Small intestine (tissue), 16 donors: ENCODE data around the gene PIEZO1. TPM values are rescaled to one million over a fixed set of nuclear protein-coding genes. Genes with fewer than 3 reads are reported as not detected.
A peak's percentile ranks its signal among the peaks of the same experiment; 100 is the strongest.

Experiments
- DNase-seq, 2 donors: peaks; one replicate each; pipeline versions ENCODE4 v3.0.0 to v3.0.0-alpha.2; 2013
- FAIRE-seq: peaks from 2 replicates; lab custom pipeline; 2012; peaks lifted over from hg19 to GRCh38; lab: Jason Lieb, UNC
- H3K27ac ChIP-seq, 3 donors: one replicate each; pipeline ENCODE4 v1.5.1; 2013; ENCODE audit warnings: low read length in 2 of 3, mild to moderate bottlenecking in 2 of 3, control low read depth in 1 of 3, inconsistent platforms in 1 of 3, low read depth in 1 of 3, moderate library complexity in 1 of 3
- H3K27me3 ChIP-seq, 3 donors: one replicate each; pipeline ENCODE4 v1.6.1; 2013; ENCODE audit warnings: low read length in 3 of 3, inconsistent platforms in 1 of 3; ENCODE audit not compliant: control insufficient read depth in 3 of 3, insufficient read depth in 3 of 3
- H3K36me3 ChIP-seq, 3 donors: one replicate each; pipeline ENCODE4 v1.6.1; 2013; ENCODE audit warnings: low read length in 3 of 3, inconsistent platforms in 1 of 3, low read depth in 1 of 3, mild to moderate bottlenecking in 1 of 3, moderate library complexity in 1 of 3; ENCODE audit not compliant: control insufficient read depth in 3 of 3, insufficient read depth in 2 of 3
- H3K4me1 ChIP-seq, 3 donors: one replicate each; pipeline ENCODE4 v1.6.1; 2013; ENCODE audit warnings: low read length in 2 of 3, inconsistent platforms in 1 of 3, low read depth in 1 of 3, mild to moderate bottlenecking in 1 of 3, moderate library complexity in 1 of 3; ENCODE audit not compliant: control insufficient read depth in 3 of 3, insufficient read depth in 2 of 3
- H3K4me3 ChIP-seq, 3 donors: one replicate each; pipeline ENCODE4 v1.5.1; 2013; ENCODE audit warnings: low read length in 3 of 3, control low read depth in 1 of 3, inconsistent platforms in 1 of 3, low read depth in 1 of 3, mild to moderate bottlenecking in 1 of 3, moderate library complexity in 1 of 3
- H3K9me3 ChIP-seq, 2 donors: one replicate each; pipeline ENCODE4 v1.6.1; 2013; ENCODE audit warnings: low read depth in 1 of 2, low read length in 1 of 2; ENCODE audit not compliant: control insufficient read depth in 2 of 2, insufficient read depth in 1 of 2
- WGBS, 3 donors: extraction: QIAGEN DNeasy Blood & Tissue Kit; methylation state at CpG; one replicate each; pipeline ENCODE4 v1.1.7; 2013; 5-methylcytosine and 5-hydroxymethylcytosine counted together
- long read RNA-seq, 10 donors: transcript quantifications; one replicate each; lab custom pipeline, GENCODE V29; 2026
- polyA plus RNA-seq, 4 donors: library from polyadenylated mRNA; stranded (reverse) in 3 of 4; unstranded in 1 of 4; fragments of 200-250 nt in 3 of 4; fragments of 120-200 nt in 1 of 4; gene quantifications; one replicate each; pipeline versions ENCODE4 v1.2.1 to v1.2.3, GENCODE V29; 2013
- donor health status: healthy with polysubstance abuse.
- donor health status: control.
- donor health status: control.
- donor health status: Bipolar disorder and iron deficiency.
- donor health status: healthy.

Gene PIEZO1
- 10 to 100 TPM; 22.8 to 95.0 (median 57.7) TPM for polyA plus RNA-seq
- long read RNA-seq, donor 1 = 0 reads
- long read RNA-seq, donor 2, full-length matches to known transcripts = 2 of 2 reads
- long read RNA-seq, donor 2, partial matches to known transcripts = 0 of 2 reads
- long read RNA-seq, donor 2, other reads (novel, unspliced or antisense) = 0 of 2 reads
- long read RNA-seq, donor 3, partial matches to known transcripts = 0 of 2 reads
- long read RNA-seq, donor 3, other reads (novel, unspliced or antisense) = 0 of 2 reads
- long read RNA-seq, donor 4 = 0 reads
- long read RNA-seq, donor 5 = 0 reads
- long read RNA-seq, donor 6, partial matches to known transcripts = 0 of 2 reads
- long read RNA-seq, donor 6, other reads (novel, unspliced or antisense) = 0 of 2 reads
- long read RNA-seq, donor 7, partial matches to known transcripts = 0 of 2 reads
- long read RNA-seq, donor 7, other reads (novel, unspliced or antisense) = 0 of 2 reads
- long read RNA-seq, donor 8 = 0 reads
- long read RNA-seq, donor 9 = 0 reads
- long read RNA-seq, donor 10, partial matches to known transcripts = 0 of 2 reads
- long read RNA-seq, donor 10, other reads (novel, unspliced or antisense) = 0 of 2 reads

GRCh38 chr16:88785106-88785924 lies at the start of gene PIEZO1:
Gene PIEZO1, minus strand, starts transcription at chr16:88785220. Its CDS starts 256 bp downstream, at chr16:88784964.
- Histone ChIP-seq H3K4me3 (peak within 1 kb of the TSS; percentile 55 to 91 (median 73)), H3K4me1 (peaks cover under 1 to 44% (median 12%) of the 10 kb centered on the region in 3 donors), H3K9me3 (no peaks in the 10 kb centered on the region), H3K27me3 (no peaks in the 10 kb centered on the region), H3K27ac (peak within 1 kb of the TSS; percentile 55 to 83 (median 75)), H3K36me3 (peaks cover 0 to 12% (median 0%) of the 10 kb centered on the region in 3 donors)
- DNase-seq (peak; percentile 66 to 87), FAIRE-seq (no peak)
- 0 to 4% (median 3%) methylated on average over 42 to 110 of the region's 110 CpGs for WGBS, 3 donors

GRCh38 chr16:88834670-88835069 lies 49.6 kb upstream of the PIEZO1 start:
- peaks cover 0 to 50% (median 5%) of the 10 kb centered on the region in 3 donors for H3K36me3 ChIP-seq
- H3K4me3 ChIP-seq = no peak overlapping the region
- no peak for DNase-seq
- no peaks in the 10 kb centered on the region for H3K9me3 ChIP-seq
- H3K27me3 ChIP-seq = no peaks in the 10 kb centered on the region
- no peak for FAIRE-seq
- 82 to 95% (median 92%) methylated on average over 6 to 13 of the region's 13 CpGs for WGBS, 3 donors
- no peaks in the 10 kb centered on the region for H3K4me1 ChIP-seq
- H3K27ac ChIP-seq = peak overlapping the region in 1 of 3 donors; percentile 43

- WGBS, 3 donors = 93 to 95% (median 95%) methylated on average over 12 to 13 of the region's 13 CpGs
- no peaks in the 10 kb centered on the region for H3K27me3 ChIP-seq
- no peaks in the 10 kb centered on the region for H3K9me3 ChIP-seq
- DNase-seq (no peak), FAIRE-seq (no peak)
- peaks cover 0 to 50% (median 0%) of the 10 kb centered on the region in 3 donors for H3K36me3 ChIP-seq
- H3K27ac ChIP-seq = no peak overlapping the region
- no peaks in the 10 kb centered on the region for H3K4me1 ChIP-seq
- no peak overlapping the region for H3K4me3 ChIP-seq
These were observed 48.1 kb upstream of the PIEZO1 start for GRCh38 chr16:88833086-88833485.

GRCh38 chr16:88831838-88832237 lies 46.8 kb upstream of the PIEZO1 start:
- WGBS, 3 donors = 77 to 88% (median 85%) methylated on average over 9 to 13 of the region's 13 CpGs
- peaks cover 0 to 48% (median 0%) of the 10 kb centered on the region in 3 donors for H3K36me3 ChIP-seq
- no peak for DNase-seq
- no peak overlapping the region for H3K27ac ChIP-seq
- no peaks in the 10 kb centered on the region for H3K27me3 ChIP-seq
- no peak for FAIRE-seq
- H3K4me3 ChIP-seq = no peak overlapping the region
- no peaks in the 10 kb centered on the region for H3K9me3 ChIP-seq
- H3K4me1 ChIP-seq = peaks cover 0 to under 1% (median 0%) of the 10 kb centered on the region in 3 donors

- no peak for FAIRE-seq
- H3K36me3 ChIP-seq = peaks cover 0 to 56% (median 0%) of the 10 kb centered on the region in 3 donors
- DNase-seq = no peak
- peak overlapping the region in 2 of 3 donors; percentile 12 to 49 for H3K27ac ChIP-seq
- H3K27me3 ChIP-seq = no peaks in the 10 kb centered on the region
- no peak overlapping the region for H3K4me3 ChIP-seq
- no peaks in the 10 kb centered on the region for H3K9me3 ChIP-seq
- peaks cover 0 to 2% (median 0%) of the 10 kb centered on the region in 3 donors for H3K4me1 ChIP-seq
- 89 to 92% (median 89%) methylated on average over 14 of the region's 14 CpGs for WGBS, 3 donors
These were observed 45.8 kb upstream of the PIEZO1 start for GRCh38 chr16:88830783-88831182.

- Histone ChIP-seq H3K9me3 (no peaks in the 10 kb centered on the region), H3K36me3 (peaks cover 0 to 56% (median 0%) of the 10 kb centered on the region in 3 donors), H3K4me1 (peaks cover 0 to 2% (median 0%) of the 10 kb centered on the region in 3 donors), H3K4me3 (no peak overlapping the region), H3K27me3 (no peaks in the 10 kb centered on the region), H3K27ac (peak overlapping the region in 2 of 3 donors; percentile 12 to 49)
- FAIRE-seq (no peak), DNase-seq (peak in 1 of 2 donors; percentile 28)
- 70 to 92% (median 87%) methylated on average over 11 of the region's 11 CpGs for WGBS, 3 donors
These were observed 45.2 kb upstream of the PIEZO1 start for GRCh38 chr16:88830258-88830657.

- FAIRE-seq (no peak), DNase-seq (no peak)
- Histone ChIP-seq H3K36me3 (peaks cover 0 to 56% (median 0%) of the 10 kb centered on the region in 3 donors), H3K4me3 (no peak overlapping the region), H3K27ac (no peak overlapping the region), H3K27me3 (no peaks in the 10 kb centered on the region), H3K4me1 (peaks cover 0 to 2% (median 0%) of the 10 kb centered on the region in 3 donors), H3K9me3 (no peaks in the 10 kb centered on the region)
- 92% methylated on average over 22 to 24 of the region's 24 CpGs for WGBS, 3 donors
These were observed 43.7 kb upstream of the PIEZO1 start for GRCh38 chr16:88828711-88829110.

GRCh38 chr16:88827727-88828126 lies 42.7 kb upstream of the PIEZO1 start:
- Histone ChIP-seq H3K9me3 (no peaks in the 10 kb centered on the region), H3K4me3 (no peak overlapping the region), H3K27me3 (no peaks in the 10 kb centered on the region), H3K27ac (no peak overlapping the region), H3K4me1 (peaks cover 0 to 2% (median 0%) of the 10 kb centered on the region in 3 donors), H3K36me3 (peaks cover 0 to 61% (median 0%) of the 10 kb centered on the region in 3 donors)
- 94 to 95% (median 95%) methylated on average over 21 of the region's 21 CpGs for WGBS, 3 donors
- DNase-seq (no peak), FAIRE-seq (no peak)
